Uterus (tissue), 2 donors: ENCODE data around the gene MOCOS.

Source experiments
- POLR2A ChIP-seq, 2 donors: fragments of 450-650 bp; IDR thresholded peaks; one replicate each; pipeline ENCODE4 v1.6.1; 2016; ENCODE audit warnings: antibody characterized with exemption in 2 of 2, mild to moderate bottlenecking in 1 of 2, moderate library complexity in 1 of 2
- TF ChIP-seq, protein P1 (sequence below), 4 experiments: fragments of 200-600 bp in 2 of 4; fragments of 450-650 bp in 2 of 4; sonication (generic) in 2 of 4; IDR thresholded peaks; one replicate each; pipeline ENCODE4 v1.5.1; 2016 to 2019; ENCODE audit warnings: antibody characterized with exemption in 4 of 4, mild to moderate bottlenecking in 2 of 4, moderate library complexity in 1 of 4

- TF ChIP-seq, protein P1, sequence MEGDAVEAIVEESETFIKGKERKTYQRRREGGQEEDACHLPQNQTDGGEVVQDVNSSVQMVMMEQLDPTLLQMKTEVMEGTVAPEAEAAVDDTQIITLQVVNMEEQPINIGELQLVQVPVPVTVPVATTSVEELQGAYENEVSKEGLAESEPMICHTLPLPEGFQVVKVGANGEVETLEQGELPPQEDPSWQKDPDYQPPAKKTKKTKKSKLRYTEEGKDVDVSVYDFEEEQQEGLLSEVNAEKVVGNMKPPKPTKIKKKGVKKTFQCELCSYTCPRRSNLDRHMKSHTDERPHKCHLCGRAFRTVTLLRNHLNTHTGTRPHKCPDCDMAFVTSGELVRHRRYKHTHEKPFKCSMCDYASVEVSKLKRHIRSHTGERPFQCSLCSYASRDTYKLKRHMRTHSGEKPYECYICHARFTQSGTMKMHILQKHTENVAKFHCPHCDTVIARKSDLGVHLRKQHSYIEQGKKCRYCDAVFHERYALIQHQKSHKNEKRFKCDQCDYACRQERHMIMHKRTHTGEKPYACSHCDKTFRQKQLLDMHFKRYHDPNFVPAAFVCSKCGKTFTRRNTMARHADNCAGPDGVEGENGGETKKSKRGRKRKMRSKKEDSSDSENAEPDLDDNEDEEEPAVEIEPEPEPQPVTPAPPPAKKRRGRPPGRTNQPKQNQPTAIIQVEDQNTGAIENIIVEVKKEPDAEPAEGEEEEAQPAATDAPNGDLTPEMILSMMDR (IDR thresholded peaks at IDR 0.05): no peak
- TF ChIP-seq POLR2A (IDR thresholded peaks at IDR 0.05): no peak
Measured at GRCh38 chr18:36203360-36203895, 16.1 kb downstream of the MOCOS start.
